SH-SY5Y (cell line): ENCODE data around the gene GSN.

Experiments used
- GATA2 ChIP-seq: IDR thresholded peaks from 2 replicates; pipeline ENCODE4 v1.6.1; 2011; ENCODE audit warnings: mild to moderate bottlenecking, low read depth, low read length
- GATA3 ChIP-seq: IDR thresholded peaks from 2 replicates; pipeline ENCODE4 v1.6.1; 2011; ENCODE audit warnings: low read depth, mild to moderate bottlenecking, low read length, moderate library complexity

DNA sequence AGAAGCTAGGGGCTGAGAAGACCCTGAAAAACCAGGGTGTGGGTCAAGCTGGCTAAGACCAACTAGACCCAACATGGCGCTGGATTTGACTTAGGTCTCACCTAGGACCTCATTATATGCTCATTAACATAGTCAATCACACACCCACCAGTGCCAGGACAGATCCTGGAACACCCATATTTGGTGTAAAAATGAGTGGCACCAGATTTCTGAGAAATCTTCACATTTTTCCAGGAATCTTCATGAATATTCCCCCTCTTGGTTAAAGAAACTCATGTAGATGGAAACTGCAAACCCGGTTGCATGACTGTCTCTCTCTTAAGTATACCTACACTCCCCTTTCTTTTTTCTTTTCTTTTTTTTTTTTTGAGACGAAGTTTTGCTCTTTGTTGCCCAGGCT, 48.4 kb upstream of the GSN start:
- no peak for TF ChIP-seq GATA3
- no peak for TF ChIP-seq GATA2
